Measurements from ENCODE around the gene LRRC71.

The LRRC71 gene

DNA sequence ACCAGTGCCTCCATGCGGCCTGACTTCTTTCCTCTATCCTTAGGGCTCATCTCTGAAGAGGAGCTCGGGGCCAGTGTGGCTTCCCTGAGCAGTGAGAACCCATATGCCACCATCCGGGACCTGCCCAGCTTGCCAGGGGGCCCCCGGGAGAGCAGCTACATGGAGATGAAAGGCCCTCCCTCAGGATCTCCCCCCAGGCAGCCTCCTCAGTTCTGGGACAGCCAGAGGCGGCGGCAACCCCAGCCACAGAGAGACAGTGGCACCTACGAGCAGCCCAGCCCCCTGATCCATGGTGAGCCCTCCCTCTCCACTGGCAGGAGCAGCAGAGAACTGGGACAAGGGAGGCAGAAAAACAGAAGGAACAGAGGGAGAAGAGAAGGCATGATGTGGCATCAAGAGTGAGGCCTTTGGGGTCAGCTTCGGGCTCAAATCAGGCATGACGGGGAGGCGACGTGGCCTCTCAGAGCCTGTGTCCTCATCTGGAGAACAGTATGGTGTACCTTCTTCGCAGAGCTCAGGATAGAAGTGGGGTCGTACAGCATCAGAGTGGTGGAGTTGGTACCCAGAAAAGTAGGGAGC, 6.5 kb upstream of the LRRC71 start:
- no peak overlapping the region for H3K27ac ChIP-seq
- TF ChIP-seq, protein P1, sequence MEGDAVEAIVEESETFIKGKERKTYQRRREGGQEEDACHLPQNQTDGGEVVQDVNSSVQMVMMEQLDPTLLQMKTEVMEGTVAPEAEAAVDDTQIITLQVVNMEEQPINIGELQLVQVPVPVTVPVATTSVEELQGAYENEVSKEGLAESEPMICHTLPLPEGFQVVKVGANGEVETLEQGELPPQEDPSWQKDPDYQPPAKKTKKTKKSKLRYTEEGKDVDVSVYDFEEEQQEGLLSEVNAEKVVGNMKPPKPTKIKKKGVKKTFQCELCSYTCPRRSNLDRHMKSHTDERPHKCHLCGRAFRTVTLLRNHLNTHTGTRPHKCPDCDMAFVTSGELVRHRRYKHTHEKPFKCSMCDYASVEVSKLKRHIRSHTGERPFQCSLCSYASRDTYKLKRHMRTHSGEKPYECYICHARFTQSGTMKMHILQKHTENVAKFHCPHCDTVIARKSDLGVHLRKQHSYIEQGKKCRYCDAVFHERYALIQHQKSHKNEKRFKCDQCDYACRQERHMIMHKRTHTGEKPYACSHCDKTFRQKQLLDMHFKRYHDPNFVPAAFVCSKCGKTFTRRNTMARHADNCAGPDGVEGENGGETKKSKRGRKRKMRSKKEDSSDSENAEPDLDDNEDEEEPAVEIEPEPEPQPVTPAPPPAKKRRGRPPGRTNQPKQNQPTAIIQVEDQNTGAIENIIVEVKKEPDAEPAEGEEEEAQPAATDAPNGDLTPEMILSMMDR (conservative IDR thresholded peaks at IDR 0.05) = no peak

DNA sequence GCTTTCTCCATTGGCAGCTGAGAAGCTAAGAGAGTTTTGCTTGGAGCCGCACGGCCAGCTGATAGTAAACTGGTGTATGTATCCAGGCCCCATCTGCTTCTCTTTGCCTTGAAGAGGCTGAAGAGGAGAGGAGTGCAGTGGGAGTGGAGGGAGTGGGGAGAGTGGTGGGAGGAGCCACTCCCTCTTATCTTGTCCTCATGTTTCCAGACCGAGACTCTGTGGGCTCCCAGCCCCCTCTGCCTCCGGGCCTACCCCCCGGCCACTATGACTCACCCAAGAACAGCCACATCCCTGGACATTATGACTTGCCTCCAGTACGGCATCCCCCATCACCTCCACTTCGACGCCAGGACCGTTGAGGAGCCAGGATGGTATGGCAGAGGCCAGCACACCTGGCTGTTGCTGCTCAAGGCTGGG, 6.0 kb upstream of the LRRC71 start:
- TF ChIP-seq, protein P1 (conservative IDR thresholded peaks at IDR 0.05) = no peak
- no peak overlapping the region for H3K27ac ChIP-seq

DNA sequence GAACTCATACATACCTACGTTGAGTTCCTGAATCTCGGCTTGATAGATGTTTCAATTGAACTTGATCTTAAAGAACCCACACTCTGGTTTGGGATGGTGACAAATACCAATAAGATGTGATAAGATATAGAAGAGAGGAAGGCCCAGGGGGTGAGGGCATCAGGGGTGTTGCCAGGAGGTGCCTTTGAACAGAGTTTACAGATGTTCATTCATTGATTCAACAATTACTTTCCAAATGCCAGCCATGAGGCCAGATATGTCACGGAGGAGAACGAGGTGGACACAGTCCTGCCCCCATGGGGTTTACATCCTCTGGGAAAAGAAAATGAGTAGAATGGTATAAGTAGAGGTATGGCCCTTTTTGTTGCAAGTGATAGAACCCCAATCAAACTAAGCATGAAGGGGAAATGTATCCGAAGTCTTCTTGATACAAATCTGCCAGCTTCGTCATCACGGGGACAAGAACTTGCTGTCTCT, 659 bp downstream of the LRRC71 start:
- TF ChIP-seq, protein P1 (conservative IDR thresholded peaks at IDR 0.05) = no peak
- H3K27ac ChIP-seq = no peak overlapping the region

DNA sequence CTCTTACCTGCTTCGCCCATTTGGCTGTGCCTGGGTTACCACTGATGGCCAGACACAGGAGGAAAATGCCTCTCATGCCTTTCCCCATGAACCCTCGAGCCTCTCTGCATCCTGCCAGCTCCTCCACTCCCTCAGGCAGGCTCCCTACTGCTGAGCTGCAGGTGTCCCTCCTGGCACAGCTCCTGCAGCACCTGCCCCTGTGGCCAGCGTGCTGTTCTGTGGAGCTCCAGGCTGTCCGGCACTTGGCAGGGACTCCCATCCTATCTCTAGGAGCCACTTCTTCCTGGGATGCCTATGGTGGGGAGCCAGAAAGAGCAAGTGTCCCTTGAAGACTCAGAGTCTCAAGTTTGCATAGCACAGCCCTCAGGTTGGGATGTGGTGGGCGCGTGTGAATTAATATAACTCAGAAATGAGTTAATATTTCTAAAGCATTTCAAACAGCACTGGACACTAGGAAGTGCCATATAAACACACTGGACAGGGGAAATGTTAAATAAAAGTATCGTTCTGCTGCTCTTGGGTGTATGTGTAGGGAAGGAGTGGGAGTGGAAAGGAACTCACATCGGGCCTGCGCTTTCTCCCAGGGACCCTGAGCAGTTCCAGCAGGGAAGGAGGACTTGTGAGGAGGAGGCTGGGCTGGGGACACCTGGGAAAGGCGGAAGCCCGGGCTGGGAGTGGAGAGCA, 2.7 kb downstream of the LRRC71 start:
- H3K27ac ChIP-seq = no peak overlapping the region
- TF ChIP-seq, protein P1 (conservative IDR thresholded peaks at IDR 0.05) = no peak

DNA sequence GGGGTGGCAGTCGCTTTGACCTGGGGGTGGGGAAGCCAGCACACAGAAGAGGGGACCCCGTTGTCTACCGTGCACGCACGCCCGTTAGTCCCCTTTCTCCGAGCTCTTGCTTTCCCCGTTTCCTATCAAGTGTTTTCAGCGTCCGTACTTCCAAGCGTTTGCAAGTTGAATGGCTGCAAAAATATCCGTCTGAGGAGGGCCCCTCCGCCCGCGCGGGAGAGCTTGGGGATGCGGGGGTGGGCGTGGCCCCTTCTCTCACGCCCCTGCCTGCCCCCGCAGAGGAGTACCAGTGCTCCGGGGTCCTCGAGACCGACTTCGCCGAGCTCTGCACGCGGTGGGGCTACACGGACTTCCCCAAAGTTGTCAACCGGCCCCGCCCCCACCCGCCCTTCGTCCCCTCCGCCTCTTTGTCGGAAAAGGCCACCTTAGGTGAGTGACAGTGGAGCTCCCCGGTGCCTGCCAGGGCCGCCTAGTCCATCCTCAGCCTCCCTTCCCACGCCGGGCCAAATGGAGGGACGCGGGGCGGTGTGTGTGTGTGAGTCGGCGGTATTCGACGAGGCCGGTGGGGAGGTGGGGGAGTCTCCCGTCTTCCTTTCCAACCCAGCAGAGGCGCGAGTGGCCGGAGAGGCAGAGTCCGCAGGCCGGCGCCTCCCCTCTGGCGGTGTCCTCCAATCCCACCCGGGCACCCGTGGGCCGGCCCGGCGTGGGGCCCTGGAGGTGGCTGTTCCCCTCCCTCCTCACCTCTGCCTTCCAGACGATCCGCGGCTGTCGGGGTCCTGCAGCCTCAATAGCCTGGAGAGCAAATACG, 3.4 kb downstream of the LRRC71 start:
- TF ChIP-seq, protein P1 (conservative IDR thresholded peaks at IDR 0.05) = no peak
- H3K27ac ChIP-seq = no peak overlapping the region

DNA sequence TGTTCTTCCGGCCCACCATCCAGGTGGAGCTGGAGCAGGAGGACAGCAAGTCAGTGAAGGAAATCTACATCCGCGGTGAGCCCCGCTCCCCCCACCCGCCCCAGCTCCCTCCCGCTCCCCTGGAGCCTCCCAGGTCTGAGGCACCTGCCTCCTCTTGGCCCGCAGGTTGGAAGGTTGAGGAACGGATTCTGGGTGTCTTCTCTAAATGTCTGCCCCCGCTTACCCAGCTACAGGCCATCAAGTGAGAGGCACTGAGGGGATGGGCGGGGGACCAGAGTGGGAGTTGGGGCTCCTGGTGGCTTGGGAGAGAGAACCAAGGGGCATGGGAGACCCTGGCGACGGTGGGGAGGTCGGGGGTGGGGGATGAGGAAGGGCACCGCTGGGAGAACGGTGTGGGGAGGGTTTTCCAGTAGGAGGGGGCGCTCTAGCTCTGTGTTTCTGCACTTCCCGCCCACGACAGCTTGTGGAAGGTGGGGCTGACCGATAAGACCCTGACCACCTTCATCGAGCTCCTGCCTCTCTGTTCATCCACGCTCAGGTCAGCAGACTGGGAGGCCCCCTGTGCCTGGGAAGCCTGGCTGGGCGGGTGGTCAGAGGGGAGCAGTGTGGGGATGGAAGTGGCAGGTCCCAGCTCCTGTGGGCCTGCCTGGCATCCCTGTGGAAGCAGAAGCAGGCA, 4.2 kb downstream of the LRRC71 start:
- TF ChIP-seq, protein P1 (conservative IDR thresholded peaks at IDR 0.05) = no peak
- H3K27ac ChIP-seq = no peak overlapping the region
